DMS114 treated with DMSO at 0.1 percent for 48 hours (cell line): ENCODE measurements around the gene SCAPER.
"Not testable (repeated sequence)": the region's sequence is repeated elsewhere in the genome, so short reads cannot be mapped to it uniquely, and the experiment has no call there.

Experiments
- DNase-seq: peaks from one replicate; lab custom pipeline; 2025; ENCODE audit not compliant: unreplicated experiment; lab: John Stamatoyannopoulos, UW

Gene SCAPER

DNA sequence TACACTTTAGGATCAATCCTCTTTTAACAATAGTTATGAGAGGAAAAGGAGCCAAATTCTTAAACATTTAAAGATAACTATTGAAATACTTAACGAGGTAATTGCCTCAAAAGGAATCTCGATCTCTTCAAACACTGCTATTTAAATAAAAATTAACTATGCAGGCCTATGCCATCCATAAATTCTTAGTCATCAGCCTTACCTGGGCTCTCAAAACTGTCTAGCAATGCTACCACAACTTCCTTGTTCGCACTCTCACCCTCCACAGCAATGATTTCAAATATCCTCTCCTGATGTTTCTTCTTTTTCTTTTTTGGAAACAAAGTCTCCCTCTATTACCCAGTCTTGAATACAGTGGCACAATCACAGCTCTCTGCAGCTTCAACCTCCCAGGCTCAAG lies 606.2 kb downstream of the SCAPER start:
- no peak for DNase-seq

GRCh38 chr15:76297951-76298350 lies 607.2 kb downstream of the SCAPER start:
- DNase-seq = not testable (repeated sequence)
